Mesenchymal stem cell (in vitro differentiated cells and primary cell): Measurements from ENCODE around the gene AP1B1.
A peak's percentile ranks its signal among the peaks of the same experiment; 100 is the strongest.
"Not testable (repeated sequence)": the region's sequence is repeated elsewhere in the genome, so short reads cannot be mapped to it uniquely, and the experiment has no call there.

ENCODE experiments used
- DNase-seq: peaks from one replicate; pipeline ENCODE4 v3.0.0-alpha.2; 2013
- H2AFZ ChIP-seq: one replicate; pipeline ENCODE4 v1.6.1; 2013; ENCODE audit warnings: low read depth, mild to moderate bottlenecking, control low read depth, inconsistent platforms, low read length, moderate library complexity
- H2AK5ac ChIP-seq: 2 replicates; pipeline ENCODE4 v1.6.1; 2013; ENCODE audit warnings: low read length, moderate library complexity, mild to moderate bottlenecking, inconsistent platforms; ENCODE audit not compliant: severe bottlenecking
- H2BK120ac ChIP-seq: one replicate; pipeline ENCODE4 v1.6.1; 2013; ENCODE audit warnings: low read depth, mild to moderate bottlenecking, inconsistent platforms, low read length, moderate library complexity
- H2BK12ac ChIP-seq, 2 experiments: one replicate each; pipeline ENCODE4 v1.6.1; 2013; ENCODE audit warnings: inconsistent platforms in 2 of 2, low read length in 2 of 2, mild to moderate bottlenecking in 2 of 2, moderate library complexity in 2 of 2, control low read depth in 1 of 2
- H2BK15ac ChIP-seq: one replicate; pipeline ENCODE4 v1.6.1; 2013; ENCODE audit warnings: mild to moderate bottlenecking, low read depth, inconsistent platforms; ENCODE audit not compliant: poor library complexity, severe bottlenecking
- H2BK5ac ChIP-seq: 2 replicates; pipeline ENCODE4 v1.6.1; 2013; ENCODE audit warnings: low read depth, mild to moderate bottlenecking, low read length, control low read depth, inconsistent platforms; ENCODE audit not compliant: poor library complexity, severe bottlenecking
- H3K14ac ChIP-seq, 2 experiments: one replicate each; pipeline ENCODE4 v1.6.1; 2013; ENCODE audit warnings: inconsistent platforms in 2 of 2, low read length in 2 of 2, control low read depth in 1 of 2, mild to moderate bottlenecking in 1 of 2, moderate library complexity in 1 of 2
- H3K18ac ChIP-seq, 2 experiments: one replicate each; pipeline ENCODE4 v1.6.1; 2013; ENCODE audit warnings: inconsistent platforms in 2 of 2, low read length in 2 of 2, control low read depth in 1 of 2, low read depth in 1 of 2, mild to moderate bottlenecking in 1 of 2
- H3K23ac ChIP-seq, 2 experiments: one replicate each; pipeline ENCODE4 v1.6.1; 2013; ENCODE audit warnings: inconsistent platforms in 2 of 2, low read length in 2 of 2, mild to moderate bottlenecking in 2 of 2, moderate library complexity in 2 of 2, control low read depth in 1 of 2
- H3K27ac ChIP-seq: 2 replicates; pipeline ENCODE4 v1.5.1; 2013; ENCODE audit warnings: mild to moderate bottlenecking, moderate library complexity, low read length, control low read depth, inconsistent platforms; ENCODE audit not compliant: poor library complexity, severe bottlenecking
- H3K27me3 ChIP-seq, 2 experiments: 2 replicates each; pipeline versions ENCODE4 v1.6.1 to v1.7.0; 2013; ENCODE audit warnings: low read length in 2 of 2, mild to moderate bottlenecking in 2 of 2, moderate library complexity in 2 of 2, control low read depth in 1 of 2, inconsistent platforms in 1 of 2; ENCODE audit not compliant: control insufficient read depth in 1 of 2, insufficient read depth in 1 of 2
- H3K36me3 ChIP-seq, 2 experiments: 2 replicates each; pipeline versions ENCODE4 v1.6.1 to v1.7.0; 2013; ENCODE audit warnings: low read length in 2 of 2, control low read depth in 1 of 2, inconsistent platforms in 1 of 2, low read depth in 1 of 2, mild to moderate bottlenecking in 1 of 2; ENCODE audit not compliant: insufficient read depth in 2 of 2, control insufficient read depth in 1 of 2
- H3K4ac ChIP-seq, 2 experiments: one replicate each; pipeline ENCODE4 v1.6.1; 2013; ENCODE audit warnings: inconsistent platforms in 2 of 2, low read length in 2 of 2, mild to moderate bottlenecking in 2 of 2, moderate library complexity in 2 of 2, control low read depth in 1 of 2, low read depth in 1 of 2
- H3K4me1 ChIP-seq: 2 replicates; pipeline ENCODE4 v1.6.1; 2013; ENCODE audit warnings: low read depth, low read length, control low read depth; ENCODE audit not compliant: control insufficient read depth, insufficient read depth
- H3K4me2 ChIP-seq: 2 replicates; pipeline ENCODE4 v1.6.1; 2013; ENCODE audit warnings: low read length, mild to moderate bottlenecking, inconsistent platforms; ENCODE audit not compliant: poor library complexity, severe bottlenecking
- H3K4me3 ChIP-seq, 2 experiments: 2 replicates each; pipeline versions ENCODE4 v1.5.1 to v1.7.0; 2013; ENCODE audit warnings: low read length in 2 of 2, mild to moderate bottlenecking in 2 of 2, control low read depth in 1 of 2, low read depth in 1 of 2; ENCODE audit not compliant: insufficient read depth in 1 of 2
- H3K79me1 ChIP-seq: replicated peaks from 2 replicates; pipeline ENCODE4 v1.6.1; 2013; ENCODE audit warnings: mild to moderate bottlenecking, control low read depth, low read length, inconsistent platforms; ENCODE audit not compliant: poor library complexity, severe bottlenecking
- H3K9ac ChIP-seq: 2 replicates; pipeline ENCODE4 v1.7.0; 2013; ENCODE audit warnings: mild to moderate bottlenecking, low read length, moderate library complexity
- H3K9me3 ChIP-seq: 2 replicates; pipeline ENCODE4 v1.7.0; 2013; ENCODE audit warnings: mild to moderate bottlenecking, low read length; ENCODE audit not compliant: control insufficient read depth
- H4K8ac ChIP-seq: one replicate; pipeline ENCODE4 v1.6.1; 2013; ENCODE audit warnings: inconsistent platforms, mild to moderate bottlenecking, low read length, moderate library complexity
- H4K91ac ChIP-seq: one replicate; pipeline ENCODE4 v1.6.1; 2013; ENCODE audit warnings: mild to moderate bottlenecking, low read length, inconsistent platforms
- WGBS: methylation state at CpG from one replicate; pipeline ENCODE4 v1.1.7; 2013; ENCODE audit warnings: mixed read lengths; 5-methylcytosine and 5-hydroxymethylcytosine counted together

Gene AP1B1

DNA sequence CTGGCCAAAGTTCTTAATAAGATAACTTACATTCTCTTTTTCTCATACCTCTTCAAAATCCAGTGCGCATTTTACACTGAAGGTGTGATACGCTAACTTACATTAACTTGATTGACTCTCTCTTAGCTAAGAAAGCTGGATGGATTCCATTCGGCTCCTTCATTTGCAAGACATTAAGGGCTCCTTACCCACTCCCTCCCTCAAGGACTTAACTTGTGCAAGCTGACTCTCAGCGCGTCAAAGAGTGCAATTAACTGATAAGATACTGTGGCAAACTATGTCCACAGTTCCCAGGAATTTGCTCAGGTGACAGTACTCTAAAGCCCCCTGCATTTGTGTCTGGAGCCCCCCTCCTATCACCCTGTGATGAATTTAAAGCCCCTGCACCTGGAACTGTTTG is 43.6 kb upstream of the AP1B1 start:
- WGBS: 50% methylated on average over 5 of the region's 5 CpGs
- H2BK12ac ChIP-seq: no peak overlapping the region
- no peak overlapping the region for H2AK5ac ChIP-seq
- H3K79me1 ChIP-seq: no peaks in the 10 kb centered on the region
- no peak overlapping the region for H2BK5ac ChIP-seq
- H3K27me3 ChIP-seq: peaks cover 40 to 50% of the 10 kb centered on the region in 2 experiments
- no peak overlapping the region for H3K18ac ChIP-seq
- H3K14ac ChIP-seq: no peak overlapping the region
- H3K9ac ChIP-seq: no peak overlapping the region
- H2BK120ac ChIP-seq: no peak overlapping the region
- DNase-seq: no peak
- no peak overlapping the region for H3K23ac ChIP-seq
- H2BK15ac ChIP-seq: no peak overlapping the region
- no peak overlapping the region for H3K4me2 ChIP-seq
- no peak overlapping the region for H3K4me3 ChIP-seq
- H3K4ac ChIP-seq: no peak overlapping the region
- H3K36me3 ChIP-seq: no peaks in the 10 kb centered on the region
- H3K9me3 ChIP-seq: no peaks in the 10 kb centered on the region
- no peak overlapping the region for H4K8ac ChIP-seq
- no peak overlapping the region for H2AFZ ChIP-seq
- no peak overlapping the region for H4K91ac ChIP-seq
- H3K27ac ChIP-seq: no peak overlapping the region
- no peaks in the 10 kb centered on the region for H3K4me1 ChIP-seq

GRCh38 chr22:29427176-29427760 is 38.9 kb upstream of the AP1B1 start:
- no peak overlapping the region for H2BK5ac ChIP-seq
- H3K18ac ChIP-seq: no peak overlapping the region
- H2AFZ ChIP-seq: no peak overlapping the region
- no peak overlapping the region for H2AK5ac ChIP-seq
- H2BK12ac ChIP-seq: no peak overlapping the region
- H3K4me1 ChIP-seq: no peaks in the 10 kb centered on the region
- DNase-seq: no peak
- no peak overlapping the region for H2BK15ac ChIP-seq
- H3K9ac ChIP-seq: no peak overlapping the region
- H3K9me3 ChIP-seq: no peaks in the 10 kb centered on the region
- no peak overlapping the region for H3K4me3 ChIP-seq
- WGBS: 80% methylated on average over 2 of the region's 2 CpGs
- H4K8ac ChIP-seq: no peak overlapping the region
- H3K79me1 ChIP-seq: no peaks in the 10 kb centered on the region
- H4K91ac ChIP-seq: no peak overlapping the region
- H3K27ac ChIP-seq: no peak overlapping the region
- no peak overlapping the region for H3K14ac ChIP-seq
- H3K27me3 ChIP-seq: peaks cover 26 to 29% of the 10 kb centered on the region in 2 experiments
- H3K4me2 ChIP-seq: no peak overlapping the region
- peak overlapping the region in 1 of 2 experiments; percentile 9 for H3K23ac ChIP-seq
- H3K4ac ChIP-seq: no peak overlapping the region
- H3K36me3 ChIP-seq: no peaks in the 10 kb centered on the region
- H2BK120ac ChIP-seq: no peak overlapping the region

DNA sequence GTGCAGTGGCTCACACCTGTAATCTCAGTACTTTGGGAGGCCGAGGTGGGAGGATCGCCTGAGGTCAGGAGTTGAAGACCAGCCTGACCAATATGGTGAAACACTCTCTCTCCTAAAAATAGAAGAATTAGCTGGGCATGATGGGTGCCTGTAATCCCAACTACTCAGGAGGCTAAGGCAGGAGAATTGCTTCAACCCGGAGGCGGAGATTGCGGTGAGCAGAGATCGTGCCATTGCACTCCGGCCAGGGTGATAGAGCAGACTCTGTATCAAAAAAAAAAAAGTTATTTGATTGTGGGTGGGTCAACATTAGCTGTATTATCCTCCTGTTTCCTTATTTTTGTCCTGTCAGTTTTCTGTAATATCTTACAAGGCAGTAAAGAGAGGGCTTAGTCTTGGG is 38.1 kb upstream of the AP1B1 start:
- H2BK12ac ChIP-seq: no peak overlapping the region
- H4K91ac ChIP-seq: no peak overlapping the region
- no peaks in the 10 kb centered on the region for H3K9me3 ChIP-seq
- H3K4ac ChIP-seq: no peak overlapping the region
- no peak overlapping the region for H2BK5ac ChIP-seq
- H4K8ac ChIP-seq: no peak overlapping the region
- no peak for DNase-seq
- WGBS: 95% methylated on average over 7 of the region's 7 CpGs
- H3K27ac ChIP-seq: no peak overlapping the region
- no peak overlapping the region for H3K4me2 ChIP-seq
- no peak overlapping the region for H2AK5ac ChIP-seq
- H3K14ac ChIP-seq: no peak overlapping the region
- H3K27me3 ChIP-seq: peaks cover 21 to 24% of the 10 kb centered on the region in 2 experiments
- no peak overlapping the region for H2BK15ac ChIP-seq
- H2AFZ ChIP-seq: no peak overlapping the region
- no peaks in the 10 kb centered on the region for H3K4me1 ChIP-seq
- no peaks in the 10 kb centered on the region for H3K79me1 ChIP-seq
- no peak overlapping the region for H3K18ac ChIP-seq
- no peak overlapping the region for H2BK120ac ChIP-seq
- no peak overlapping the region for H3K9ac ChIP-seq
- no peak overlapping the region for H3K23ac ChIP-seq
- H3K36me3 ChIP-seq: no peaks in the 10 kb centered on the region
- H3K4me3 ChIP-seq: no peak overlapping the region

- H3K23ac ChIP-seq, H3K9ac ChIP-seq, H3K79me1 ChIP-seq, H2BK12ac ChIP-seq, DNase-seq, H2AFZ ChIP-seq, H3K14ac ChIP-seq, H3K9me3 ChIP-seq, H4K8ac ChIP-seq, H3K4me1 ChIP-seq, H2BK15ac ChIP-seq, H4K91ac ChIP-seq, H3K4me2 ChIP-seq, H3K36me3 ChIP-seq, H2AK5ac ChIP-seq, H3K18ac ChIP-seq, H3K4me3 ChIP-seq, H3K27me3 ChIP-seq, H2BK5ac ChIP-seq, H2BK120ac ChIP-seq, H3K4ac ChIP-seq, H3K27ac ChIP-seq: not testable (repeated sequence)
- WGBS: 59% methylated on average over 4 of the region's 5 CpGs
These were observed 30.3 kb upstream of the AP1B1 start for GRCh38 chr22:29418704-29419103.
